Lower leg skin (tissue), 3 donors: ENCODE measurements around the gene COG5.

Experiments
- POLR2A ChIP-seq, 2 donors: fragments of 450-650 bp; IDR thresholded peaks; one replicate each; pipeline ENCODE4 v1.6.1; 2016 to 2017; ENCODE audit warnings: antibody characterized with exemption in 2 of 2, mild to moderate bottlenecking in 1 of 2, moderate library complexity in 1 of 2
- TF ChIP-seq, protein P1 (sequence below), 3 donors: fragments of 450-650 bp; IDR thresholded peaks; one replicate each; pipeline ENCODE4 v1.5.1; 2016; ENCODE audit warnings: antibody characterized with exemption in 3 of 3, mild to moderate bottlenecking in 3 of 3, moderate library complexity in 2 of 3

DNA sequence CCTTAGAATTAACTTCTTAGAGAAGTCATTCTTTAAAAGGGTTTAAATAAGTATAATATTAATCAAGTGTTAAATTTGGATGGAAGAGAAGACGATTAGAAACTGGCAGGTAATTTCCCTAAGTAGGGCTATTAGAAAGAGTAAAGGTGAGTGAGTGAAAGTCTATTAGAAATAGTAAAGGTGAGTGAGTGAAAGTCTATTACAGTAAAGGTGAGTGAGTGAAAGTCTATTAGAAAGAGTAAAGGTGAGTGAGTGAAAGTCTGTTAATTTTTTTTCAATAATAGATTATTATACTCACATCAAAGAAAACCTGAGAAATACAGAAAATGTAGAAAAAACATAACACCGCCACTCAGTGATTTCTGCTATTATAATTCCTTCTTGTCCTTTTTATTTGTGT, 405.7 kb downstream of the COG5 start:
- no peak for TF ChIP-seq POLR2A (IDR thresholded peaks at IDR 0.05)
- TF ChIP-seq, protein P1, sequence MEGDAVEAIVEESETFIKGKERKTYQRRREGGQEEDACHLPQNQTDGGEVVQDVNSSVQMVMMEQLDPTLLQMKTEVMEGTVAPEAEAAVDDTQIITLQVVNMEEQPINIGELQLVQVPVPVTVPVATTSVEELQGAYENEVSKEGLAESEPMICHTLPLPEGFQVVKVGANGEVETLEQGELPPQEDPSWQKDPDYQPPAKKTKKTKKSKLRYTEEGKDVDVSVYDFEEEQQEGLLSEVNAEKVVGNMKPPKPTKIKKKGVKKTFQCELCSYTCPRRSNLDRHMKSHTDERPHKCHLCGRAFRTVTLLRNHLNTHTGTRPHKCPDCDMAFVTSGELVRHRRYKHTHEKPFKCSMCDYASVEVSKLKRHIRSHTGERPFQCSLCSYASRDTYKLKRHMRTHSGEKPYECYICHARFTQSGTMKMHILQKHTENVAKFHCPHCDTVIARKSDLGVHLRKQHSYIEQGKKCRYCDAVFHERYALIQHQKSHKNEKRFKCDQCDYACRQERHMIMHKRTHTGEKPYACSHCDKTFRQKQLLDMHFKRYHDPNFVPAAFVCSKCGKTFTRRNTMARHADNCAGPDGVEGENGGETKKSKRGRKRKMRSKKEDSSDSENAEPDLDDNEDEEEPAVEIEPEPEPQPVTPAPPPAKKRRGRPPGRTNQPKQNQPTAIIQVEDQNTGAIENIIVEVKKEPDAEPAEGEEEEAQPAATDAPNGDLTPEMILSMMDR (IDR thresholded peaks at IDR 0.05), result no peak
